ENCODE measurements around the gene FAM8A1.
"Not testable (repeated sequence)": the region's sequence is repeated elsewhere in the genome, so short reads cannot be mapped to it uniquely, and the experiment has no call there.

FAM8A1 gene

GRCh38 chr6:17574866-17575560 is 25.1 kb upstream of the FAM8A1 start:
- no peak overlapping the region for H3K4me3 ChIP-seq (ENCODE audit: low read depth, low read length)
- TF ChIP-seq CTCF (IDR thresholded peaks at IDR 0.05; ENCODE audit: insufficient read depth, low read depth, low read length, missing control alignments): no peak
- no peak for DNase-seq (ENCODE audit: low read depth)

- TF ChIP-seq CTCF (IDR thresholded peaks at IDR 0.05; ENCODE audit: insufficient read depth, low read depth, low read length, missing control alignments): no peak
- DNase-seq (ENCODE audit: low read depth): no peak
Measured at GRCh38 chr6:17577059-17577458, 23.0 kb upstream of the FAM8A1 start.

GRCh38 chr6:17580518-17581048 is 19.5 kb upstream of the FAM8A1 start:
- TF ChIP-seq CTCF (IDR thresholded peaks at IDR 0.05; ENCODE audit: insufficient read depth, low read depth, low read length, missing control alignments): no peak
- H3K4me3 ChIP-seq (ENCODE audit: low read depth, low read length): no peak overlapping the region
- DNase-seq (ENCODE audit: low read depth): no peak

More at GRCh38 chr6:17577059-17577458, 23.0 kb upstream of the FAM8A1 start:
- H3K4me3 ChIP-seq (ENCODE audit: low read depth, low read length): no peak overlapping the region

- not testable (repeated sequence) for DNase-seq (ENCODE audit: low read depth); H3K4me3 ChIP-seq (ENCODE audit: low read depth, low read length)
Measured at GRCh38 chr6:17581282-17581681, 18.8 kb upstream of the FAM8A1 start.

- no peak for DNase-seq (ENCODE audit: low read depth)
- H3K4me3 ChIP-seq (ENCODE audit: low read depth, low read length): no peak overlapping the region
- TF ChIP-seq CTCF (IDR thresholded peaks at IDR 0.05; ENCODE audit: insufficient read depth, low read depth, low read length, missing control alignments): no peak
Measured at GRCh38 chr6:17583811-17584210, 16.3 kb upstream of the FAM8A1 start.

- peak; percentile 25 for TF ChIP-seq CTCF (IDR thresholded peaks at IDR 0.05; ENCODE audit: insufficient read depth, low read depth, low read length, missing control alignments)
- peak; percentile 46 for DNase-seq (ENCODE audit: low read depth)
- H3K4me3 ChIP-seq (ENCODE audit: low read depth, low read length): no peak overlapping the region
Measured at GRCh38 chr6:17584241-17584803, 15.8 kb upstream of the FAM8A1 start.

GRCh38 chr6:17585766-17586490 is 14.2 kb upstream of the FAM8A1 start:
- DNase-seq (ENCODE audit: low read depth): peak; percentile 19
- no peak overlapping the region for H3K4me3 ChIP-seq (ENCODE audit: low read depth, low read length)
- TF ChIP-seq CTCF (IDR thresholded peaks at IDR 0.05; ENCODE audit: insufficient read depth, low read depth, low read length, missing control alignments): peak; percentile 20

GRCh38 chr6:17586623-17587022 is 13.5 kb upstream of the FAM8A1 start:
- not testable (repeated sequence) for H3K4me3 ChIP-seq (ENCODE audit: low read depth, low read length); DNase-seq (ENCODE audit: low read depth)

All from GM12865 (cell line).